ENCODE results near the gene PRKAG2.
"Not testable (repeated sequence)": the region's sequence is repeated elsewhere in the genome, so short reads cannot be mapped to it uniquely, and the experiment has no call there.

DNA sequence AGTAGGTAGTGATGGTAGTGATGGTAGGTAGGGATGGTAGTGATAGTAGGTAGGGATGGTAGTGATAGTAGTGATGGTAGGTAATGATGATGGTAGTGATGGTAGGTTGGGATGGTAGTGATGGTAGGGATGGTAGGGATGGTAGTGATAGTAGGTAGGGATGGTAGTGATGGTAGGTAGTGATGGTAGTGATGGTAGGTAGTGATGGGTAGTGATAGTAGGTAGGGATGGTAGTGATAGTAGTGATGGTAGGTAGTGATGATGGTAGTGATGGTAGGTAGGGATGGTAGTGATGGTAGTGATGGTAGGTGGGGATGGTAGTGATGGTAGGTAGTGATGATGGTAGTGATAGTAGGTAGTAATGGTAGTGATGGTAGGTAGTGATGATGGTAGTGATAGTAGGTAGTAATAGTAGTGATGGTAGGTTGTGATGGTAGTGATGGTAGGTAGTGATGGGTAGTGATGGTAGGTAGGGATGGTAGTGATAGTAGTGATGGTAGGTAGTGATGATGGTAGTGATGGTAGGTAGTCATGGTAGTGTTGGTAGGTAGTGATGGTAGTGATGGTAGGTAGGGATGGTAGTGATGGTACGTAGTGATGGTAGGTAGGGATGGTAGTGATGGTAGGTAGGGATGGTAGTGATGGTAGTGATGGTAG is 35.4 kb downstream of the PRKAG2 start:
- TF ChIP-seq GATA1 (IDR thresholded peaks at IDR 0.05; ENCODE audit: low read depth, low read length); POLR2A (IDR thresholded peaks at IDR 0.05; ENCODE audit: low read length): not testable (repeated sequence)
